ENCODE data around the gene THOC3. TPM values are rescaled to one million over a fixed set of nuclear protein-coding genes. Genes with fewer than 3 reads are reported as not detected.
"Not testable (repeated sequence)": the region's sequence is repeated elsewhere in the genome, so short reads cannot be mapped to it uniquely, and the experiment has no call there.

Gene THOC3
- total RNA-seq, 1 experiment from 2014 or later = 70.8 TPM

DNA sequence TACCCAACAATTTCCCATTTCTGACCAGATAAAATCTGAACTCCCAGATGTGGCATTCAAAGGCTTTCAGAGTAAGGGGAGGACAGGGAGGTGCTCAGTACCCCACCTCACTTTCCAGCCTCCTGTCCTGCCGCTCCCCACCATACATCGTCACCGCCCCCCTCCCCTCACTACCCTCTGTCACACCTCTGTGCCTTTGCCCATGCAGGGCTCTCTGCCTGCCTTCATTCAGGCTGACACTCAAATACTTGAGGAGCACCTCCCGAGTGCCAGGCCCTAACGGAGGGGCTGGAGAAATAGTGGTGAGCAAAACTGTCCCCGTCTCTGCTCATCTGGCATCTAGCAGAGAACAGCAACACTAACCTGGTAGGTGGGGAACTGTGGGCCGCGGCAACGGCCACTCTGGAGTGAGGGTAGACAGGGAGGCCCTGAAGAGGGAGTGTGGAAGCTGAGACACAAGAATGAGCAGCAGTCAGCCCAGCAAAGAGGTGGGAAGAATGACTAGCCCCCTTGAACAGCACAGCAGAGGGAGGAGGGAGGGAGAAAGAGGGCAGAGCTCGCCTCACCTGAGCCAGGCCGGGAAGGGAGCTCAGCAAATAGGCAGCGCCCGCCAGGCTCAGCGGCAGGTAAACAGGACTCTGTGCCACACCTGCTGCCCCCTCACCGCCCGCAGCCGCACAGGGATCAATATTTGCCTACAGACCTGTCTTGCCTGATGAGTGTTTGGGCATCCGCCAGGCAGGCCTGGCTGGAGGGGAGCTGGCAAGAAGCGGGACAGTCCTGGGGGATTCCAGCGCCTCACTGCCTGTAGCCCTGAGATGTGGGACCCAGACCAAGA, 54.1 kb downstream of the THOC3 start:
- intact Hi-C loops (cut with micrococcal nuclease; ENCODE audit: unreplicated experiment); H3K4me3 ChIP-seq (ENCODE audit: low read depth in 2 of 2, low read length in 2 of 2); H3K27me3 ChIP-seq (ENCODE audit: control insufficient read depth, insufficient read depth, low read length); H3K4me1 ChIP-seq (ENCODE audit: control insufficient read depth, insufficient read depth, low read length); H3K9me3 ChIP-seq (ENCODE audit: control insufficient read depth, insufficient read depth, low read depth, low read length); H3K36me3 ChIP-seq (ENCODE audit: control insufficient read depth, insufficient read depth, low read length); in situ Hi-C loops (cut with HindIII; ENCODE audit: low pct_unique_long_range_greater_than_20kb, low sequenced_read_pairs); DNase-seq (ENCODE audit: low read depth, low spot score); CTCF ChIA-PET; BruUV-seq (replicated peaks); POLR2A ChIA-PET; H3K27ac ChIP-seq (ENCODE audit: low read length): not testable (repeated sequence)
- peak; percentile 57 for ATAC-seq

DNA sequence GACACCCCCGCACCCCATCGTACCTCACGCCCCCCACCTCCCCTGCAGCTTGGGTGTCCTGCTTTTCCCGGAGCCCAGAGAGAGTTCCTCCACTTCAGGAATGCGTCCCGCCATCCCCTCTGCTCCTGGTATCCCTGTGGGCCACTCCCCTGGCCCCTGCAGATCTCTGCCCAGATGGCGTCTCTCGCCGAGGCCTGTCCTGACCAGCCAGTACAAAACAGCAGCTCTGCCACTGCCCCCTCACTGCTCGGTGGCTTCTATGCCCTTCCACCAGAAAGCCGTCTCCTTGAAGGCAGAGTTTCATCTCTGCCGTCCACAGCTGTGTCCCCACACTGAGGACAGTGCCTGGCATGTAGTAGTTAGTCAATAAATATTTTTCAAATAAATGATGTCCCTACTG, 58.0 kb downstream of the THOC3 start:
- POLR2A ChIA-PET; H3K27ac ChIP-seq (ENCODE audit: low read length); BruUV-seq (replicated peaks); CTCF ChIA-PET; H3K4me1 ChIP-seq (ENCODE audit: control insufficient read depth, insufficient read depth, low read length); in situ Hi-C loops (cut with HindIII; ENCODE audit: low pct_unique_long_range_greater_than_20kb, low sequenced_read_pairs); H3K27me3 ChIP-seq (ENCODE audit: control insufficient read depth, insufficient read depth, low read length); H3K36me3 ChIP-seq (ENCODE audit: control insufficient read depth, insufficient read depth, low read length); H3K4me3 ChIP-seq (ENCODE audit: low read depth in 2 of 2, low read length in 2 of 2); H3K9me3 ChIP-seq (ENCODE audit: control insufficient read depth, insufficient read depth, low read depth, low read length); intact Hi-C loops (cut with micrococcal nuclease; ENCODE audit: unreplicated experiment); DNase-seq (ENCODE audit: low read depth, low spot score): not testable (repeated sequence)
- 0 out of 2 replicates have a peak, but pooled peaks have one; percentile 16 for ATAC-seq

Other genes starting within 250 kb of the THOC3 start
- 0.15 TPM for gene CPLX2, start 96.7 kb downstream of the THOC3 start, total RNA-seq (2021; ENCODE audit: unreplicated experiment)

All from Panc1 (cell line).